Right lobe of liver (tissue), 4 donors: ENCODE measurements around the gene PRG2.

Source experiments
- CTCF ChIP-seq, 4 donors: fragments of 200-600 bp in 3 of 4; fragments of 450-650 bp in 1 of 4; IDR thresholded peaks; one replicate each; pipeline versions ENCODE4 v1.5.1 to v1.8.0; 2016 to 2022; ENCODE audit warnings: antibody characterized with exemption in 4 of 4, mild to moderate bottlenecking in 2 of 4
- POLR2A ChIP-seq: fragments of 450-650 bp; IDR thresholded peaks from one replicate; pipeline ENCODE4 v1.6.1; 2017; ENCODE audit warnings: antibody characterized with exemption, mild to moderate bottlenecking
- donor health status: DM: no; HTN: no; CAD: no.
- donor health status: DM: no; HTN: no; CAD: no.
- donor health status: DM: no; HTN: yes; CAD: no.

- TF ChIP-seq CTCF (IDR thresholded peaks at IDR 0.05): no peak
- no peak for TF ChIP-seq POLR2A
Measured at GRCh38 chr11:57378186-57378585, 12.3 kb downstream of the PRG2 start.
